HL-60 (cell line): ENCODE measurements around the gene ASCL1.

Experiments
- DNase-seq, 2 experiments: peaks; one replicate each; pipeline ENCODE4 v3.0.0-alpha.2; 2010 to 2020; ENCODE audit warnings: low read depth in 1 of 2, low spot score in 1 of 2
- H3K27ac ChIP-seq: fragments of 250-450 bp; sonication (Bioruptor Pico); replicated peaks from 2 replicates; pipeline ENCODE4 v1.5.1; 2020; ENCODE audit warnings: mild to moderate bottlenecking, moderate library complexity
- H3K27me3 ChIP-seq: fragments of 250-450 bp; sonication (Bioruptor Pico); 2 replicates; pipeline ENCODE4 v1.5.1; 2021; ENCODE audit warnings: mild to moderate bottlenecking, moderate library complexity; ENCODE audit not compliant: insufficient read depth, poor library complexity, severe bottlenecking
- H3K4me3 ChIP-seq: replicated peaks from 2 replicates; pipeline ENCODE4 v1.5.1; 2011; ENCODE audit warnings: mild to moderate bottlenecking, control low read depth, low read length; ENCODE audit not compliant: insufficient read depth
- GABPA ChIP-seq: IDR thresholded peaks from 2 replicates; pipeline ENCODE4 v1.6.1; 2012; ENCODE audit warnings: low read depth
- POLR2AphosphoS5 ChIP-seq: IDR thresholded peaks from 2 replicates; pipeline ENCODE4 v1.6.1; 2012; ENCODE audit warnings: low read depth
- SPI1 ChIP-seq: IDR thresholded peaks from 2 replicates; pipeline ENCODE4 v1.6.1; 2012; ENCODE audit warnings: low read depth, mild to moderate bottlenecking, borderline replicate concordance
- TF ChIP-seq, protein P1 (sequence below): IDR thresholded peaks from 2 replicates; pipeline ENCODE4 v1.6.1; 2012; ENCODE audit warnings: low read depth; ENCODE audit not compliant: insufficient replicate concordance
- TF ChIP-seq, protein P2 (sequence below): IDR thresholded peaks from one replicate; pipeline ENCODE4 v1.5.1; 2011; ENCODE audit warnings: low read length, control low read depth, inconsistent platforms; ENCODE audit not compliant: insufficient read depth

Gene ASCL1

DNA sequence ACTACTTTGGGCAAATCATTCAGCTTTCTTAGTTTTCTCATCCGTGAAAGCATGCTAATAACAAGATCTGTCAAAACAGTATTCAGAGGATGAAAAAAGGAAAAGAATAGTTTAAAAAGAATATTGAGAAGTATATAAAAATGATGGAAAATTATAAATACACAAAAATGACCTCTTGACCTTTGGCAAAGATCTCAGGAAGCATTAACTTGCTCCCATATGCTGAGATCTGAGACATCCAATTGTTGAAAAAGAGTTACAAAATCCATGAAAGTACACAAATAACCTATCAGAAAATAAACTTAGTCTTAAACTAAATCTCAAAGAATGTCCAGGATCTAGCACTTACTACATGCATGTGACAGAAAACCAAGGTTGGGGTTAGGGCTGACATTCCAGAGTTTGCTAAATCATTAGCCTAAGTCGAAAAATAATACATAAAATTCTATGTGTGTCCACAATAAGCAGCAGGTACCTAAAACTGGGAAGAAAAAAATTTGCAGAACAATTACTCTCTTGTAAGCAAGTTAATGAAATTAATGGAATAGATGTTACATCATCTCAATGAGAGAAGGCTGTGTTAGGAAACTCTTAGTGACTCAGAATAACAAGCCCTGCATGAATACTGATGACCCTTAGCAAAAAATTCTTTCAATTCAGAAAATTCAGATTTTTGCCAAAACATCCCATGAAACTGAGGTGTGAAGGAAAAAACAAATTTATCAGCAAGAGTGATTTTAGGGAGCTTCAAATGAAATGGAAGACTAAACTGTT is 43.8 kb upstream of the ASCL1 start:
- DNase-seq: no peak
- H3K4me3 ChIP-seq: no peak overlapping the region
- H3K27me3 ChIP-seq: no peaks in the 10 kb centered on the region
- TF ChIP-seq, protein P1, sequence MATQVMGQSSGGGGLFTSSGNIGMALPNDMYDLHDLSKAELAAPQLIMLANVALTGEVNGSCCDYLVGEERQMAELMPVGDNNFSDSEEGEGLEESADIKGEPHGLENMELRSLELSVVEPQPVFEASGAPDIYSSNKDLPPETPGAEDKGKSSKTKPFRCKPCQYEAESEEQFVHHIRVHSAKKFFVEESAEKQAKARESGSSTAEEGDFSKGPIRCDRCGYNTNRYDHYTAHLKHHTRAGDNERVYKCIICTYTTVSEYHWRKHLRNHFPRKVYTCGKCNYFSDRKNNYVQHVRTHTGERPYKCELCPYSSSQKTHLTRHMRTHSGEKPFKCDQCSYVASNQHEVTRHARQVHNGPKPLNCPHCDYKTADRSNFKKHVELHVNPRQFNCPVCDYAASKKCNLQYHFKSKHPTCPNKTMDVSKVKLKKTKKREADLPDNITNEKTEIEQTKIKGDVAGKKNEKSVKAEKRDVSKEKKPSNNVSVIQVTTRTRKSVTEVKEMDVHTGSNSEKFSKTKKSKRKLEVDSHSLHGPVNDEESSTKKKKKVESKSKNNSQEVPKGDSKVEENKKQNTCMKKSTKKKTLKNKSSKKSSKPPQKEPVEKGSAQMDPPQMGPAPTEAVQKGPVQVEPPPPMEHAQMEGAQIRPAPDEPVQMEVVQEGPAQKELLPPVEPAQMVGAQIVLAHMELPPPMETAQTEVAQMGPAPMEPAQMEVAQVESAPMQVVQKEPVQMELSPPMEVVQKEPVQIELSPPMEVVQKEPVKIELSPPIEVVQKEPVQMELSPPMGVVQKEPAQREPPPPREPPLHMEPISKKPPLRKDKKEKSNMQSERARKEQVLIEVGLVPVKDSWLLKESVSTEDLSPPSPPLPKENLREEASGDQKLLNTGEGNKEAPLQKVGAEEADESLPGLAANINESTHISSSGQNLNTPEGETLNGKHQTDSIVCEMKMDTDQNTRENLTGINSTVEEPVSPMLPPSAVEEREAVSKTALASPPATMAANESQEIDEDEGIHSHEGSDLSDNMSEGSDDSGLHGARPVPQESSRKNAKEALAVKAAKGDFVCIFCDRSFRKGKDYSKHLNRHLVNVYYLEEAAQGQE: no peak
- no peak for TF ChIP-seq POLR2AphosphoS5
- no peak for TF ChIP-seq GABPA
- TF ChIP-seq, protein P2, sequence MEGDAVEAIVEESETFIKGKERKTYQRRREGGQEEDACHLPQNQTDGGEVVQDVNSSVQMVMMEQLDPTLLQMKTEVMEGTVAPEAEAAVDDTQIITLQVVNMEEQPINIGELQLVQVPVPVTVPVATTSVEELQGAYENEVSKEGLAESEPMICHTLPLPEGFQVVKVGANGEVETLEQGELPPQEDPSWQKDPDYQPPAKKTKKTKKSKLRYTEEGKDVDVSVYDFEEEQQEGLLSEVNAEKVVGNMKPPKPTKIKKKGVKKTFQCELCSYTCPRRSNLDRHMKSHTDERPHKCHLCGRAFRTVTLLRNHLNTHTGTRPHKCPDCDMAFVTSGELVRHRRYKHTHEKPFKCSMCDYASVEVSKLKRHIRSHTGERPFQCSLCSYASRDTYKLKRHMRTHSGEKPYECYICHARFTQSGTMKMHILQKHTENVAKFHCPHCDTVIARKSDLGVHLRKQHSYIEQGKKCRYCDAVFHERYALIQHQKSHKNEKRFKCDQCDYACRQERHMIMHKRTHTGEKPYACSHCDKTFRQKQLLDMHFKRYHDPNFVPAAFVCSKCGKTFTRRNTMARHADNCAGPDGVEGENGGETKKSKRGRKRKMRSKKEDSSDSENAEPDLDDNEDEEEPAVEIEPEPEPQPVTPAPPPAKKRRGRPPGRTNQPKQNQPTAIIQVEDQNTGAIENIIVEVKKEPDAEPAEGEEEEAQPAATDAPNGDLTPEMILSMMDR: no peak
- TF ChIP-seq SPI1: no peak
- no peak overlapping the region for H3K27ac ChIP-seq

DNA sequence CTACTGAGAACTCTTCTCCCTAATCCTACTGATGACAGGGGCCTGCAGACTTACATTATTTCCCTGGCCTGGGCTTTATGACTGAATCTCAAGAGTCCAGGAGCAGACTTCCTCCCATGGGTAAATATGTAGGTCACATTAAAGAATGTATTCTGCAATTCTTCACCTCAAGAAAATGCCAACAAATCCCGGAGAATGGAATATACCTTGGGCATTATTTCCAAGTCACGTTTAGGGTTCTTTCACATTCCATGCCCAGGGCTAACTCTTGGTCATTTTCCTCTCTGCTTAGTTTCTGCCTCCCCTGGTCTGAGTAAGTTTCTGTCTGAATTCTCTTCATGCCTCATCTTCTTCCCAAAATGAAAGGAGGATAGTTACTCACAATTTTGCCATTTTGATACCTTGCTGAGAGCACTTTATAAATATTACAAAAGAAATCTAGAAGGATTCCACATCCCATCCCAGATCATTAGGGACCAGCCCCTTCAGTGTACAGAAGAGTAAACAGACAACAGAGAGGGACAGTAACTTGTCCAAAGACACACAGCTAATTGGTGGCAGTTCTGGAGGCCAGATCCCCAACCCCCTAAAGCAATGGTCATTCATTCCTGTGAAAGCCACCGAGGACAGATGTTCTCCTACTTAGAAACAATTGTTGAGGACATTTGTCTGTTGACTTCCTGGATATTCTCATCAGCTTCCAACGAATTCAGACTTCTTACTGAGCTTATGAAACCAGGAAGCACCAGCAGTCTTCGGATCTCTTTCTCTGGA is 41.0 kb upstream of the ASCL1 start:
- TF ChIP-seq SPI1: no peak
- TF ChIP-seq POLR2AphosphoS5: no peak
- no peak for TF ChIP-seq GABPA
- TF ChIP-seq, protein P1: no peak
- TF ChIP-seq, protein P2: no peak
- no peak for DNase-seq
- Histone ChIP-seq H3K27me3 (no peaks in the 10 kb centered on the region), H3K27ac (no peak overlapping the region), H3K4me3 (no peak overlapping the region)

DNA sequence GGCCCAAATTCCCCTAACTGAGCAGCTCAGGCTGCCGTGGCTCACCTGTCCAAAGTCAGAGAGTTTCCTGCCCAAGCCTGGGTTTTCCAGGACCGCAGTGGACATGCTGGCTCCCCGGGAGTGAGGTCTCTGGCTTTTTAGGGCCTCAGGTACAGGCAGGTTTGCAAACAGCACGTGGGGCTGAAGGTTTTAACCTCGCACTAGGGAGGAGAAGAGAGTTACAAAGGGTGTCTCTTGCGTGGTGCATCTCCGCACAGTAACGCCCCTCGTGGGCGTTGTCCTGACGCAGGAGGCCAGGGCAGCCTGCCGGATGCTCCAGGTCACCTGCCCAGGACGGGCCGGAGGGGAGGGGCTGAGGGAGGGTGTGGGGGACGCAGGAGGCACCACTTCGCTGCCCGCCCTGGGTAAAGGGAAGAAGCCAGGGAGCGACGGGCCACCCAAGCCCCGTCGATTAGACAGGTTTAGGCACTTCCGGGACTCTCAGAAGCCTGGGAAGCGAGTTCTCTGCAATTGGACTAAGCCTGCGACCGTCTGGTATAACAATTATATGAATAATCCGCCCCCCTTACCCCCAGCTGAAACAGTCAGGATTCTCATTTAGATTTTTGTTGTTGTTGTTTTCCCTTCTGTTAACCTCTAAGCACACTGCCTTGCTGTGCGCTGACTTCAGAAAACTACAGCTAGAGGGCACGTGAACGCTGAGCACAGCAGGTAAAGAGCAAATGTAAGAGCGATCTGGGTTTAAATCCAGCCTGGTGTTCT is 40.3 kb upstream of the ASCL1 start, which contains the start of gene PAH:
TSS of gene PAH (minus strand) at position 219 of the 762 bp plus-strand sequence. CDS start at position 105, 114 bp downstream.
- TF ChIP-seq, protein P2: no peak
- TF ChIP-seq, protein P1: no peak
- TF ChIP-seq SPI1: no peak
- TF ChIP-seq GABPA: no peak
- TF ChIP-seq POLR2AphosphoS5: no peak
- Histone ChIP-seq H3K4me3 (peak within 1 kb of the TSS; percentile 31), H3K27ac (no peak within 1 kb of the TSS), H3K27me3 (no peaks in the 10 kb centered on the region)
- DNase-seq: no peak
